DMS79 treated with DMSO at 0.1 percent for 48 hours (cell line): ENCODE data around the gene SEC14L2.
"Not testable (repeated sequence)": the region's sequence is repeated elsewhere in the genome, so short reads cannot be mapped to it uniquely, and the experiment has no call there.

Experiments
- DNase-seq: peaks from one replicate; lab custom pipeline; 2025; lab: John Stamatoyannopoulos, UW

SEC14L2 gene

DNA sequence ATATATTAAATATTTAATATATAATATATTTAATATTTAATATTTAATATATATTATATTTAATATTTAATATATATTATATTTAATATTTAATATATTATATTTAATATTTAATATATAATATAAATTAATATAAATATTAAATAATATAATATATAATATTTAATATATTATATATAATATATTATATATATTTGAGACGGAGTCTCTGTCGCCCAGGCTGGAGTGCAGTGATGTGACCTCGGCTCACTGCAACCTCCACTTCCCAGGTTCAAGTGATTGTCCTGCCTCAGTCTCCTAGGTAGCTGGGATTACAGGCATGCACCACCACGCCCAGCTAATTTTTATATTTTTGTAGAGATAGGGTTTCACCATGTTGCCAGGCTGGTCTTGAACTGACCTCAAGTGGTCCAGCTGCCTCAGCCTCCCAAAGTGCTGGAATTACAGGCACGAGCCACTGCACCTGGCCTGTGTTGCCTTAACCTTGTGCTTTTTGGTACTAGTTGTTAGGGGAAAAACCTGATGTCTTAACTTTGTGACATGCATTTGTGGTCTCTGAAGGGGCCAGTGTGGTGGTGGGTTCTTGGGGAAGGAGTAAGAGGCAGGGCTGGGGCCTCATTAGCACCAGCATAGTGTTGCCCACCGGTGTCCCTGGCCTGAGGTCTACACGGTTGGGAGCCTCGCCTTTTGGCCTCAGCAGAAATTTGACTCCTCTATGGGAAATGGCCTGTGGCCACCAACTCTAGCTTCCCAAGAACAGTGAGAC is 58.4 kb downstream of the SEC14L2 start:
- DNase-seq: no peak

DNA sequence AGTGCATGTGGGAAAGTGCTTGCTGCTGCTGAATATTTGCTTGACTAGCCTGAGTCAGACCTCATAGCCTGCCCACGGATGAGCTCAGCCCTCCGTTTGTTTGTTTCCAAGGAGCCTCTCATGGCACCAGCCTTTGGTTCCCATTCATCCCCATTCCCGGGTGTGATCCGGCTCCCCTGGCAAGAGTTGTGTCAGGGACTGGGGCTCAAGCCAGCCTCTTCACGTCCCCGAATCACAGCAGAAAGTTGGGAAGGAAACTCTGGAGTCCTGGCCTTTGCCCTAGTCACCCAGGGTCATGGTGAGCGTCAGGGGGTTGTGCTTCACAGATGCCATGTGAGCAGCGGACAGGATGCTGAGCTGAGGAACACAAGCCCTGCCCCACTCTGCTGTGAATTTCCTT is 61.2 kb downstream of the SEC14L2 start:
- no peak for DNase-seq

DNA sequence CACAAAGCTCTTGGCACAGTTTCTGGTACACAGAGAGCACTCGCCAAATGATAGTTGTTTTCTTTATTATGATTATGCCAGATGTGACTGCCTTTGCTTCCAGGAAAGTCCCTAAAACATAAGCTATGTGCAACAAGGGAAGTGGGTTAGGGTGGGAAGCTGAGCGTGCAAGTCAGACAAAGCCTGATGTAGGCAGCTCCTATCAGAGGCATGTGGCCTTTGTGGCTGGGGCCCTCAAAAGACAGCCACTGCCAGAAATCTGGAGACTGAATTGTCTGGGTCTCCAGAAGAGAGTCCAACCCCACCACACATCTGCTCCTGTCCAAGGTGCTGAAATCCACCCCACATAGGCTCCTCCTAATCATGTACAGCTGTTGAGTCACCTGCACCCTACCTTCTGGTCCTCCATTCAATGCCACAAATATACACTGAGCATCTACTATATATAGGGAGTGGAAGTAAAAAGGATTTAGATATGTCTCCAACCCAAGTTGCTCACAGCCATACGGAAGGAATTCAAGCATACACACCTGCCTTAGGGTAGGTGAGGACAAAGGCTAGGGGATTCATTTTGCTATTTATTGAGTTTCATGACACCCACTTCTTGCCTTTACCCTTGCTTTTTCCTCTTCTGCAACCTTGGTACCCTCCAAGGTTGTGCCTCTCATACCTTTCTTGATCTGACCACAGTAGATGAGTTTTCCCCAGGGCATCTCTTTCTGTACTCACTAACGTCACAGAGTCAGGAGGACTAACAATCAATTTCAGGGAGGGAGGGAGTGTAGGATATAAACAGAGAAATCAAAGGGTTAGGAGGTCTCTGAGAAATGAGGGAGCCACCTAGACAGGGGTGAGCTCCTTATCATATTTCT is 62.6 kb downstream of the SEC14L2 start:
- DNase-seq: no peak

DNA sequence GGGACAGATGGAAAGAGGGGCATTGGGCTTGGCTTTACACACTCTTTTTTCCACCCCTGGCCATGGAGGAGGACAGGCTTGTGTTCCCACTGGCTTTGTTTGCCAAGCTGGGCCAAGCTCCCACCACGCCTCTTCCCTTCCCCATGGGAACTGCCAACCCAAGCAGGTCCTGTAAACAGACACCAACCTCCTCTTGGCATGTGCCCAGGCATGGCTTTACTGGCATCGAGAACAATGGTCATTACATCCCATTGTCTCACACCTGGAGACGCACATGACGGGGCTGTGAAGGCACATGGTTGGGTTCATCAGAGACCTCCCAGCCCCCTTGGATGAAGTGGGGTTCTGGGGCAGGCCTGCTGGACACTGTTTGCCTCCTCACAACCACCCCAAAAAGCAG is 63.3 kb downstream of the SEC14L2 start:
- no peak for DNase-seq

DNA sequence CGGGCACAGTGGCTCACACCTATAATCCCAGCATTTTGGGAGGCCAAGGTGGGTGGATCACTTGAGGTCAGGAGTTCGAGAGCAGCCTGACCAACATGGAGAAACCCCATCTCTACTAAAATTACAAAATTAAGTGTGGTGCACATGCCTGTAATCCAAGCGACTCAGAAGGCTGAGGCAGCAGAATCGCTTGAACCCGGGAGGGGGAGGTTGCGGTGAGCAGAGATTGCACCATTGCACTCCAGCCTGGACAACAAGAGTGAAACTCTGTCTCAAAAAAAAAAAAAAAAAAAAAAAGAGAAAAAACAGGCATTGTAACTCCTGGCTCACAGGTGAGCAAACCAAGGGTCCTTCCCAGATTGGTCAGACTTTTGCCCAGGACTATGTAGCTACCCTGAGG is 63.7 kb downstream of the SEC14L2 start:
- DNase-seq: not testable (repeated sequence)

DNA sequence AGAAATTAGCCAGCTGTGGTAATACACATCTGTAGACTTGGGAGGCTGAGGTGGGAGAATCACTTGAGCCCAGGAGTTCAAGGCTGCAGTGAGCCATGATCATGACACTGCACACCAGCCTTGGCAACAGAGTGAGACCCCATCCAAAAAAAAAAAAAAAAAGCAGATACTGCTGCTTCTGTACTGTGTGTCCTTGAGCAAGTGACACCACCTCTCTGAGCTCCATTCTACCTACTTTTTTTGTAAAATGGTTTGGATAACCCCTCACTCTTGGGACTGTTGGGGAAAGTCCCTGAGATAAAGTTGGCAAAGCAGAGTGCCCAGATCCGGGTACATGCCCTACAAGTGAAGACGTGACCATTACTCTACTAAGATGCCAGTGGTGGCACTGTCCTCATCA is 72.3 kb downstream of the SEC14L2 start:
- DNase-seq: no peak

DNA sequence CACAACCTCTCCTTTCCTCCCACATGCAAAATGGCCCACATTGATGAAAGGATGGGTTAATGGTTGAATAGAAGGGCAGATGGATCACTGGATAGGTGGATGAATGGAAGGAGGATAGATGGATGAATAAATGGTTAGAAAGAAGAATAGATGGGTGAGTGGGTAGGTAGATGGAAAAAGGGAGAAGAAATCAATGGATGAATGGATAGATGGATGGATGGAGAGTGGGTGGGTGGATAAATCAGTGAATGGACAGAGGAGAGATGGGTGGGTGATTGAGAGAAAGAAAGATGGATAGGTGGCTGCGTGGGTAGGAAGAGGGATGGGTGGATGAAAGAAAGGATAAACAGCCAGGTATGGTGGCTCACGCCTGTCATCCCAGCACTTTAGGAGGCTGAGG is 73.8 kb downstream of the SEC14L2 start:
- DNase-seq: no peak

DNA sequence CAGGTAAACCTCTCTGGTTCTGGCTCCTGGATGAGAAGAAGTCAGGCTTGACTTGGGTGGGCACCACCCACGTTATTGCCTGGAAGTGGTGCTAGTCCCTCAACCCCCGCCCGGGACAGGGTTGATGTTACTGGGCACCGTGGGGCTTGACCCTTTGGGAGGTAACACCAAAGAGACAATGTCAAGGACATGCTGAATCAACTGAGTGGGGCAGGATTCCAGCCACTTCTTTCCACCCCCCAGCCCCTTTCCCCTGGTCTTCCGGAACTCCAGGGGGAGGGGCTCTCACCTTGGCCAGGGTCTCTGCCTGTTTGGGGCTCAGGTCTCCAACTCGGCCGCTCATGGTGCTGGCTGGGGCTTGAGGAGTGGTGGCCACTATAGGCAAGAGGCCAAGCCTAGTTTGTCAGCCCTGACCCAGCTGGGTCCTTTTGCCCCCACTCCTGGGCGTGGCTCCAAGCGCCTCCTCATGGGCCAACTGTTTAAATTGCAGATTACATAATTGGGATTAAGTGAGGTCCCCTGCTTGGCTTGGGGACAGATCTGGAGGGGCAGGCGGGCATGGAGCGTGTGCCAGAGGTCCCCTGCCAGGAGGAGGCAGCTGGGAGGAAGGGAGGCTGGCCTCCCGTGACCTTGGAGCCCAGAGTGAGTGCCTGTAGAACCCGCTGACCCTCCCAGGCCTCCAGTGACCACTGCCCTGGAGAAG is 74.9 kb downstream of the SEC14L2 start, which contains the start of gene SEC14L3:
Gene SEC14L3 (minus strand): TSS at position 402 of the 703 bp plus-strand sequence. CDS start 59 bp downstream, at position 343.
- no peak for DNase-seq

DNA sequence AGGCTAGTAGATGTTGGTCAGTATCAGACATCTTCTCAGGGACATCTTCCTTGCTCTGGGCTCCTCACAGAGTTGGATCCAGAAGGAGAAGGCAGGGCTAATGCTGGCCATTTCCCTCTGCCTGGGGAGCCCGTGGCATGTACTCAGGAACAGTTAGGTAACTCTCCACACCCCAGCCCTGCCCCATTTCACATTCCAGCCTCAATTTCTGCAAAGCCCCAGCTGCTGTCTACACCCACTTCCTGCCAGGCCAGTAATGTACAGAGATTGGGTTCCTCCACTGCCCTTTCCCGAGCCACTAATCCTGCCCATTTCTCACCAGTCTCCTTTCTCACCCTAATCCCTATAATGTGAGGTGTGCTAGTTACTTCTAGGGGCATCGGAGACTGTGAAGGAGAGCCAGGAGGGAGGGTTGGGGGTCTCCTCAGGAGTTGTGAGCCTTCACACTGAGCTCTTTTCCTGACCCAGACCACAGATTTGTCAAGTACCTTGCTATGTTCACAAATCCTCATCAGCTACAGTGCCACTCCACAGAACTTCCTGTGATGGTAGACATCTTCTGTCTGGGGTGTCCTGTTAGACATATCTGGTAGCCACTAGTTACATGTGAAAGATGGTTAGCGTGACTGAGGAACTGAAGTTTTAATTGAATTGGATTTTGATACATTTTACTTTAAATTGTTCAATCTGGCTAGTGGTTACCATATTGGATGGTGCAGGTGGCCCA is 76.3 kb downstream of the SEC14L2 start:
- DNase-seq: no peak

DNA sequence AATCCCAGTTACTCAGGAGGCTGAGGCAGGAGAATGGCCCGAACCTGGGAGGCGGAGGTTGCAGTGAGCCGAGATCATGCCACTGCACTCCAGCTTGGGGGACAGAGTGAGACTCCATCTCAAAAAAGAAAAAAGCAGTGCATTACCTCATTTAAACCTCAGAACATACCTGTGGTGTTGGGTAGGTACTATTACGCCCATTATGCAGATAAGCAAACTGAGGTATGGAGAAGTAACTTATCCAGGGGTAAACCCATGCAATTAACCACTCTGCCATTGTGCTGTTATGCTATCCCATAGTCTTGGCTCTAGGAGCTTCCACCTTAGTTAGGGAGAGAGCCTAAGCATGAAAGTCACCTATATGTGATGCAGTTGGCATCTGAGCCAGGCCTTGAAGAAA is 77.3 kb downstream of the SEC14L2 start:
- no peak for DNase-seq
